MM.1S (cell line): ENCODE measurements around the gene VSX1.
A peak's percentile ranks its signal among the peaks of the same experiment; 100 is the strongest.

Experiments used
- DNase-seq: peaks from one replicate; pipeline ENCODE4 v3.0.0-alpha.2; 2015
- H2AFZ ChIP-seq: fragments of 300-600 bp; sonication (generic); 2 replicates; pipeline ENCODE4 v1.6.0; 2016; ENCODE audit warnings: antibody characterized with exemption, low read length
- H3F3A ChIP-seq: fragments of 300-600 bp; sonication (generic); 2 replicates; pipeline ENCODE4 v1.6.1; 2016; ENCODE audit warnings: mild to moderate bottlenecking, antibody characterized with exemption, low read length, moderate library complexity, mixed read lengths; ENCODE audit not compliant: insufficient read depth
- H3K27ac ChIP-seq: fragments of 300-600 bp; sonication (generic); 2 replicates; pipeline ENCODE4 v1.5.1; 2016; ENCODE audit warnings: mild to moderate bottlenecking, low read length
- H3K27me3 ChIP-seq: fragments of 300-600 bp; sonication (generic); replicated peaks from 2 replicates; pipeline ENCODE4 v1.6.0; 2016; ENCODE audit warnings: low read length; ENCODE audit not compliant: insufficient read depth
- H3K36me3 ChIP-seq: fragments of 300-600 bp; sonication (generic); replicated peaks from 2 replicates; pipeline ENCODE4 v1.6.1; 2016; ENCODE audit warnings: mild to moderate bottlenecking, low read length, mixed read lengths; ENCODE audit not compliant: insufficient read depth
- H3K4me1 ChIP-seq: fragments of 300-600 bp; sonication (generic); 2 replicates; pipeline ENCODE4 v1.6.1; 2016; ENCODE audit warnings: low read length, mixed read lengths
- H3K4me2 ChIP-seq: fragments of 300-600 bp; sonication (generic); 2 replicates; pipeline ENCODE4 v1.6.0; 2016; ENCODE audit warnings: low read depth, low read length
- H3K4me3 ChIP-seq: fragments of 300-600 bp; sonication (generic); 2 replicates; pipeline ENCODE4 v1.5.1; 2016; ENCODE audit warnings: low read length, mixed read lengths
- H3K79me2 ChIP-seq: fragments of 300-600 bp; sonication (generic); 2 replicates; pipeline ENCODE4 v1.6.1; 2016; ENCODE audit warnings: mixed run types, low read length, mixed read lengths
- H3K9ac ChIP-seq: fragments of 300-600 bp; sonication (generic); 2 replicates; pipeline ENCODE4 v1.6.1; 2016; ENCODE audit warnings: low read length, mixed read lengths
- H3K9me2 ChIP-seq: fragments of 300-600 bp; sonication (generic); replicated peaks from 2 replicates; pipeline ENCODE4 v1.6.1; 2016; ENCODE audit warnings: mild to moderate bottlenecking, low read length, mixed read lengths; ENCODE audit not compliant: insufficient read depth
- H3K9me3 ChIP-seq: fragments of 300-600 bp; sonication (generic); replicated peaks from 2 replicates; pipeline ENCODE4 v1.6.1; 2016; ENCODE audit warnings: mild to moderate bottlenecking, low read length, mixed read lengths; ENCODE audit not compliant: insufficient read depth
- H4K20me1 ChIP-seq: fragments of 300-600 bp; sonication (generic); 2 replicates; pipeline ENCODE4 v1.6.1; 2016; ENCODE audit warnings: mild to moderate bottlenecking, low read length, moderate library complexity, mixed read lengths; ENCODE audit not compliant: insufficient read depth
- CTCF ChIP-seq: fragments of 300-600 bp; sonication (generic); IDR thresholded peaks from 2 replicates; pipeline ENCODE4 v1.5.1; 2016; ENCODE audit warnings: antibody characterized with exemption, low read length, mixed read lengths
- EZH2 ChIP-seq: fragments of 300-600 bp; sonication (generic); optimal IDR thresholded peaks from 2 replicates; pipeline ENCODE3; 2017; ENCODE audit warnings: low read depth, mild to moderate bottlenecking, antibody characterized with exemption, low read length, mixed read lengths
- EZH2phosphoT487 ChIP-seq: fragments of 300-600 bp; sonication (generic); IDR thresholded peaks from 2 replicates; pipeline ENCODE4 v1.6.1; 2018; ENCODE audit warnings: antibody characterized with exemption, low read length

The VSX1 gene

GRCh38 chr20:25085756-25086495, 4.0 kb upstream of the VSX1 start:
- Histone ChIP-seq H3K9ac (no peak overlapping the region), H3K9me2 (no peaks in the 10 kb centered on the region), H3K4me2 (no peak overlapping the region), H3K36me3 (no peaks in the 10 kb centered on the region), H3K4me3 (no peak overlapping the region), H3F3A (0 out of 2 replicates have a peak, but pooled peaks cover 1% of the 10 kb centered on the region), H3K4me1 (peaks cover 7% of the 10 kb centered on the region; the same call in 1 of the 2 replicates), H2AFZ (no peak overlapping the region), H3K27ac (no peak overlapping the region), H3K27me3 (peaks cover 16% of the 10 kb centered on the region), H4K20me1 (no peaks in the 10 kb centered on the region), H3K9me3 (no peaks in the 10 kb centered on the region), H3K79me2 (no peaks in the 10 kb centered on the region)
- TF ChIP-seq EZH2 (no peak), EZH2phosphoT487 (no peak), CTCF (no peak)
- no peak for DNase-seq

- peaks cover 16% of the 10 kb centered on the region for H3K27me3 ChIP-seq
- no peak overlapping the region for H3K4me3 ChIP-seq
- no peak for TF ChIP-seq EZH2
- TF ChIP-seq EZH2phosphoT487, result no peak
- no peak for TF ChIP-seq CTCF
- H3K27ac ChIP-seq, result no peak overlapping the region
- H3K4me2 ChIP-seq, result no peak overlapping the region
- no peaks in the 10 kb centered on the region for H3K9me3 ChIP-seq
- no peaks in the 10 kb centered on the region for H3F3A ChIP-seq
- DNase-seq, result no peak
- H3K9ac ChIP-seq, result no peak overlapping the region
- no peaks in the 10 kb centered on the region for H3K9me2 ChIP-seq
- no peak overlapping the region for H2AFZ ChIP-seq
- H4K20me1 ChIP-seq, result no peaks in the 10 kb centered on the region
- H3K4me1 ChIP-seq, result no peaks in the 10 kb centered on the region
- no peaks in the 10 kb centered on the region for H3K79me2 ChIP-seq
- H3K36me3 ChIP-seq, result no peaks in the 10 kb centered on the region
These were observed 2.8 kb upstream of the VSX1 start for GRCh38 chr20:25084626-25085187.

GRCh38 chr20:25083773-25084625, 2.1 kb upstream of the VSX1 start:
- Histone ChIP-seq H3K4me3 (0 out of 2 replicates have a peak overlapping the region, but pooled peaks have one; percentile 18), H3K27me3 (peaks cover 19% of the 10 kb centered on the region)
- DNase-seq, result no peak

More at GRCh38 chr20:25083773-25084625, 2.1 kb upstream of the VSX1 start:
- Histone ChIP-seq H3K79me2 (no peaks in the 10 kb centered on the region), H3F3A (no peaks in the 10 kb centered on the region), H4K20me1 (no peaks in the 10 kb centered on the region), H3K36me3 (no peaks in the 10 kb centered on the region), H3K4me2 (peak overlapping the region; percentile 44; the same call in 1 of the 2 replicates), H2AFZ (0 out of 2 replicates have a peak overlapping the region, but pooled peaks have one; percentile 43), H3K9ac (no peak overlapping the region), H3K4me1 (no peaks in the 10 kb centered on the region), H3K9me2 (no peaks in the 10 kb centered on the region), H3K27ac (no peak overlapping the region), H3K9me3 (no peaks in the 10 kb centered on the region)
- no peak for TF ChIP-seq EZH2
- peak; percentile 50 for TF ChIP-seq CTCF
